Lung (tissue), 12 donors: ENCODE measurements around the gene TIGD3. TPM values are rescaled to one million over a fixed set of nuclear protein-coding genes. Genes with fewer than 3 reads are reported as not detected.

Experiments
- ATAC-seq: fragments of 200-7000 bp; cut with Tn5 transposase; one replicate; pipeline ENCODE4 v1.9.1; 2020; ENCODE audit warnings: moderate number of reproducible peaks; ENCODE audit not compliant: insufficient read depth, low FRiP score
- DNase-seq, 3 donors: peaks; one replicate each; pipeline ENCODE4 v3.0.0-alpha.2; 2013 to 2017
- H3K27ac ChIP-seq, 2 donors: one replicate each; pipeline ENCODE4 v1.5.1; 2013; ENCODE audit warnings: mild to moderate bottlenecking in 2 of 2, moderate library complexity in 2 of 2, control low read depth in 1 of 2, inconsistent platforms in 1 of 2, low read depth in 1 of 2, low read length in 1 of 2
- H3K27me3 ChIP-seq, 3 donors: one replicate each; pipeline ENCODE4 v1.5.1; 2013; ENCODE audit warnings: low read length in 2 of 3; ENCODE audit not compliant: control insufficient read depth in 3 of 3, insufficient read depth in 3 of 3
- H3K36me3 ChIP-seq, 4 donors: one replicate each; pipeline ENCODE4 v1.5.1; 2013; ENCODE audit warnings: low read length in 4 of 4, mild to moderate bottlenecking in 1 of 4, moderate library complexity in 1 of 4; ENCODE audit not compliant: control insufficient read depth in 4 of 4, insufficient read depth in 4 of 4
- H3K4me1 ChIP-seq, 5 donors: one replicate each; pipeline ENCODE4 v1.5.1; 2013; ENCODE audit warnings: low read length in 5 of 5, mild to moderate bottlenecking in 2 of 5, moderate library complexity in 1 of 5; ENCODE audit not compliant: control insufficient read depth in 5 of 5, insufficient read depth in 5 of 5
- H3K4me3 ChIP-seq: one replicate; pipeline ENCODE4 v1.5.1; 2013; ENCODE audit warnings: mild to moderate bottlenecking, control low read depth, moderate library complexity
- H3K9ac ChIP-seq, 2 donors: one replicate each; pipeline ENCODE4 v1.5.1; 2013; ENCODE audit warnings: low read length in 2 of 2, control low read depth in 1 of 2; ENCODE audit not compliant: insufficient read depth in 1 of 2
- H3K9me3 ChIP-seq, 4 donors: one replicate each; pipeline ENCODE4 v1.5.1; 2013; ENCODE audit warnings: low read length in 3 of 4, mild to moderate bottlenecking in 1 of 4, moderate library complexity in 1 of 4; ENCODE audit not compliant: control insufficient read depth in 4 of 4, insufficient read depth in 3 of 4
- WGBS, 2 donors: extraction: QIAGEN DNeasy Blood & Tissue Kit; methylation state at CpG; one replicate each; pipeline ENCODE4 v1.1.7; 2013; 5-methylcytosine and 5-hydroxymethylcytosine counted together
- polyA plus RNA-seq, 2 donors: library from polyadenylated mRNA; stranded (reverse); fragments of 200-250 nt; gene quantifications; one replicate each; pipeline ENCODE4 v1.2.1, GENCODE V29; 2013
- total RNA-seq, 2 donors: library from RNA; depleted of rRNA in 1 of 2; stranded (reverse); fragments of >200 nt in 1 of 2; gene quantifications; one replicate each; pipeline ENCODE4 v1.2.1, GENCODE V29; 2014 to 2021
- TF ChIP-seq, protein P1 (sequence below): IDR thresholded peaks from 2 replicates; pipeline ENCODE4 v1.5.1; 2012; ENCODE audit warnings: mild to moderate bottlenecking; ENCODE audit errors: control extremely low read depth, extremely low read depth
- donor health status: control.
- donor health status: control.
- donor health status: Bipolar disorder and iron deficiency.
- donor health status: healthy.
- donor health status: DM: yes; HTN: yes; CAD: no.

TIGD3 gene
- total and polyA plus RNA-seq, 4 donors, result 0.21 to 0.27 (median 0.24) TPM; not detected in 1

DNA sequence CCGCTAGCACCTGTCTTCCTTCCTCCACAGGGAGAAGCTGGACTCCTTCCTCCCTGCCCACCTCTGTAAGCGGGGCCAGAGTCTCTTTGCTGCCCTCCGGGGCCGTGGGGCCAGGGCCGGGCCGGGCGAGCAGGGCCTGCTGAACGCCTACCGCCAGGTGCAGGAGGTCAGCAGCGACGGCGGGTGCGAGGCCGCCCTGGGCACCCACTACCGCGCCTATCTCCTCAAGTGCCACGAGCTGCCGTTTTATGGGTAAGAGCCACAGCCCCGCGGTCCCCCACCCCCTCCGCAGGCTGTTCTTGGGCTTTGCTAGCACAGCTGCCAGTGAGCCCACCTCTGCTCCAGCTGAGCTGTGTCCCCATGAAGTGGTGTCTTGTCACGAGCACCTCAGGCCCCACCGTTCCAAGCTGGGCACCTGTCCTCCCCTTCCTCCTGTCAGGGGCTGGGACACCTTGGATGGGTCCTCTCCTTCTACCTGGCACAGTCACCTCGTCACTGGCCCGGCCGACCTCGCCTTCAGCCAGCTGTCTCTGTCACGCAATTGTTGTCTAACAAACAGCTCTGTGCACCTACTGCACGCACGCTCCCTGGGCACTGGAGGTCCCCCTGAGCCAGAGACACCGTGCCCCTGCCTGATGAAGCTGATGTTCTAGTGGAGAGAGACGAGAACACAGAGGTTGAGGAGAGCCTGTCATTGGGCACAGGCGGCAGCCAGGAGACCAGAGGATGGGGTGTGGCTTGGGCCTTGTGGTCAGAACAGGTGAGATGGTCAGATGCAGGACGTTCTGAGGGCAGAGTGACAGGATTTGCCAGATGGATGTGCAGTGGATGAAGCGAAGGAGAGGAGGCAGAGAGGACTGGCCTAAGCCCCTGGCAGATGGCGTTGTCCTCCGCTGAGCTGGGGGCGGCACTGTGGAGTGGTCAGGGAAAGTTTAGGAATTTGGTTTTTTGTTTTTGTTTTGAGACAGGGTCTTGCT lies 42.5 kb downstream of the TIGD3 start:
- TF ChIP-seq, protein P1, sequence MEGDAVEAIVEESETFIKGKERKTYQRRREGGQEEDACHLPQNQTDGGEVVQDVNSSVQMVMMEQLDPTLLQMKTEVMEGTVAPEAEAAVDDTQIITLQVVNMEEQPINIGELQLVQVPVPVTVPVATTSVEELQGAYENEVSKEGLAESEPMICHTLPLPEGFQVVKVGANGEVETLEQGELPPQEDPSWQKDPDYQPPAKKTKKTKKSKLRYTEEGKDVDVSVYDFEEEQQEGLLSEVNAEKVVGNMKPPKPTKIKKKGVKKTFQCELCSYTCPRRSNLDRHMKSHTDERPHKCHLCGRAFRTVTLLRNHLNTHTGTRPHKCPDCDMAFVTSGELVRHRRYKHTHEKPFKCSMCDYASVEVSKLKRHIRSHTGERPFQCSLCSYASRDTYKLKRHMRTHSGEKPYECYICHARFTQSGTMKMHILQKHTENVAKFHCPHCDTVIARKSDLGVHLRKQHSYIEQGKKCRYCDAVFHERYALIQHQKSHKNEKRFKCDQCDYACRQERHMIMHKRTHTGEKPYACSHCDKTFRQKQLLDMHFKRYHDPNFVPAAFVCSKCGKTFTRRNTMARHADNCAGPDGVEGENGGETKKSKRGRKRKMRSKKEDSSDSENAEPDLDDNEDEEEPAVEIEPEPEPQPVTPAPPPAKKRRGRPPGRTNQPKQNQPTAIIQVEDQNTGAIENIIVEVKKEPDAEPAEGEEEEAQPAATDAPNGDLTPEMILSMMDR, result no peak
- no peak for DNase-seq
- Histone ChIP-seq H3K4me1 (peaks cover 0 to 1% (median 0%) of the 10 kb centered on the region in 5 donors), H3K36me3 (peaks cover 0 to 82% (median 7%) of the 10 kb centered on the region in 4 donors), H3K27ac (no peak overlapping the region), H3K27me3 (no peaks in the 10 kb centered on the region), H3K9me3 (no peaks in the 10 kb centered on the region), H3K4me3 (no peak overlapping the region), H3K9ac (no peak overlapping the region)
- ATAC-seq, result no peak
- 91 to 94% methylated on average over 38 of the region's 38 CpGs for WGBS, 2 donors

DNA sequence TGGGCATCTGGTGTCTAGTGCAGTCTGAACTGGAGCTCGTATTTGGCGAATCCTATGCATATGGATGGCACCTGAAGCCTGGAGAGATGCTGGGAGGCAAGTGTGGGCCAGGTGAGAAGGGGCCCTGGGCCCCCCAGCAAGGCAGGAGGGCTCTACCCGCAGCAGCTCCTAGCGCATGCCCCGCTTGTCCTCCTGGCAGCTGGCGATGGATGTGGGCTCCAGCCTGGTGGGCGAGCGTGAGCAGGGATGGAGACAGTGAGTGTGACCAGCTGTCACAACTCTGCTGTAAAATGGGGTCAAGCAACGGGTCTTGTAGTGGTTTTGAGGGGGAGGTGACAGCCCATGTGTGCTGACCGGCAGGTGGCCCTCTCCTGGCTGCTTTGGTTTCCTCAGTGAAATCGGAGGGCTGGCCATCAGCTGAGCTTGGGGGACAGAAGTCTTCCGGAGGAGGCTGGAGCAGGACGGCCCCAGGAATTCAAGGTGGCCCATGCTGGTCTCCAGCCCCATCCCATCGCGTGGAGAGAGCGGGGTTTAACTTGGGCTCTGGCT lies 43.9 kb downstream of the TIGD3 start:
- Histone ChIP-seq H3K27me3 (no peaks in the 10 kb centered on the region), H3K4me3 (no peak overlapping the region), H3K9me3 (no peaks in the 10 kb centered on the region), H3K36me3 (peaks cover 0 to 70% (median 7%) of the 10 kb centered on the region in 4 donors), H3K4me1 (no peaks in the 10 kb centered on the region), H3K9ac (no peak overlapping the region), H3K27ac (no peak overlapping the region)
- ATAC-seq (no peak), DNase-seq (no peak)
- TF ChIP-seq, protein P1, result no peak
- 89 to 90% methylated on average over 16 of the region's 16 CpGs for WGBS, 2 donors

DNA sequence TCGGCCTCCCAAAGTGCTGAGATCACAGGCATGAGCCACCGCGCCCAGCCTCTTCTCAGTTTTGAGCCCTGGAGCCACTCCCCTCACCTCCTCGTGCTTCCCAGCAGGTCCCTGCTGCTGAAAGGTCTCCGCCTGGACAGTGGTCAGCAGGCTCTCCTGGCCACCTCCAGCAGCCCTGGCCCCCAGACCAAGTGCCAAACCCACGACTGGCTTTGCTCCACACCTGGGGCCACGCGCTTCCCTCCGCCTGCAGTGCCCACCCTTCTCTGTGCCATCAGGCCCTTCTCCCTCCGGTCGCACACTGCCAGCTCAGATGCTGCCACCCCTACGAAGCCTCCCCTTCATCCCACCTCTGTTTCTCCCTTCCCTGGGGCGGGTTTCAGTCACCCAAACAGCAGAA lies 44.7 kb downstream of the TIGD3 start:
- no peaks in the 10 kb centered on the region for H3K9me3 ChIP-seq
- no peak overlapping the region for H3K4me3 ChIP-seq
- no peak overlapping the region for H3K9ac ChIP-seq
- H3K4me1 ChIP-seq, result peaks cover 0 to 4% (median 0%) of the 10 kb centered on the region in 5 donors
- DNase-seq (no peak), ATAC-seq (no peak)
- TF ChIP-seq, protein P1, result no peak
- WGBS, 2 donors, result 92 to 96% methylated on average over 13 of the region's 13 CpGs
- H3K36me3 ChIP-seq, result peaks cover 0 to 71% (median 7%) of the 10 kb centered on the region in 4 donors
- no peaks in the 10 kb centered on the region for H3K27me3 ChIP-seq
- H3K27ac ChIP-seq, result no peak overlapping the region
